GM12864 (cell line): Measurements from ENCODE around the gene HNRNPF.
A peak's percentile ranks its signal among the peaks of the same experiment; 100 is the strongest.
"Not testable (repeated sequence)": the region's sequence is repeated elsewhere in the genome, so short reads cannot be mapped to it uniquely, and the experiment has no call there.

Experiments
- DNase-seq: peaks from one replicate; pipeline ENCODE4 v3.0.0-alpha.2; 2011; ENCODE audit warnings: low read depth
- H3K4me3 ChIP-seq: 2 replicates; pipeline ENCODE4 v1.5.1; 2011; ENCODE audit warnings: mild to moderate bottlenecking, low read depth, low read length, control low read depth
- TF ChIP-seq, protein P1 (sequence below): IDR thresholded peaks from 2 replicates; pipeline ENCODE4 v1.5.1; 2011; ENCODE audit warnings: low read depth, mild to moderate bottlenecking, moderate library complexity, low read length, control low read depth, inconsistent platforms; ENCODE audit errors: missing control alignments

Gene HNRNPF

GRCh38 chr10:43395571-43396060, 13.4 kb downstream of the HNRNPF start:
- DNase-seq: no peak
- TF ChIP-seq, protein P1, sequence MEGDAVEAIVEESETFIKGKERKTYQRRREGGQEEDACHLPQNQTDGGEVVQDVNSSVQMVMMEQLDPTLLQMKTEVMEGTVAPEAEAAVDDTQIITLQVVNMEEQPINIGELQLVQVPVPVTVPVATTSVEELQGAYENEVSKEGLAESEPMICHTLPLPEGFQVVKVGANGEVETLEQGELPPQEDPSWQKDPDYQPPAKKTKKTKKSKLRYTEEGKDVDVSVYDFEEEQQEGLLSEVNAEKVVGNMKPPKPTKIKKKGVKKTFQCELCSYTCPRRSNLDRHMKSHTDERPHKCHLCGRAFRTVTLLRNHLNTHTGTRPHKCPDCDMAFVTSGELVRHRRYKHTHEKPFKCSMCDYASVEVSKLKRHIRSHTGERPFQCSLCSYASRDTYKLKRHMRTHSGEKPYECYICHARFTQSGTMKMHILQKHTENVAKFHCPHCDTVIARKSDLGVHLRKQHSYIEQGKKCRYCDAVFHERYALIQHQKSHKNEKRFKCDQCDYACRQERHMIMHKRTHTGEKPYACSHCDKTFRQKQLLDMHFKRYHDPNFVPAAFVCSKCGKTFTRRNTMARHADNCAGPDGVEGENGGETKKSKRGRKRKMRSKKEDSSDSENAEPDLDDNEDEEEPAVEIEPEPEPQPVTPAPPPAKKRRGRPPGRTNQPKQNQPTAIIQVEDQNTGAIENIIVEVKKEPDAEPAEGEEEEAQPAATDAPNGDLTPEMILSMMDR: no peak
- H3K4me3 ChIP-seq: peak overlapping the region; percentile 89

DNA sequence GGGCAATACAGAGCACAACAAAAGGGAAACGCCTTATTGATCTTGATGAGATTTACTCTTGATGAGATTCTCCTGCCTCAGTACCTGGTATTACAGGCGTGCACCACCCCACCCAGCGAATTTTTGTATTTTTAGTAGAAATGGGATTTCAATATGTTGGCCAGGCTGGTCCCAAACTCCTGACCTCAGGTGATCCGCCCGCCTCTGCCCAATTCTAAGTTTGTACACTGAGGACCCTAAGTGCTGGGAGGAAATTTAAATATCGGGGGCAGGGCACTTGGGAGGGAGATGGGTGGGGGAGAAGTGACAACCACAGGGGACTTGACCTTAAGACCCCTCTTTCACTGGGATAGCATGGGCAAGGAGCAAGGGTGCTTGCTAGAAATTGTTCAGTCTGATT, 14.1 kb downstream of the HNRNPF start:
- peak overlapping the region; percentile 89 for H3K4me3 ChIP-seq
- DNase-seq: no peak
- TF ChIP-seq, protein P1: no peak

- TF ChIP-seq, protein P1: no peak
- H3K4me3 ChIP-seq: no peak overlapping the region
- no peak for DNase-seq
Observed at GRCh38 chr10:43393606-43394360, 15.2 kb downstream of the HNRNPF start.

GRCh38 chr10:43393186-43393585, 15.8 kb downstream of the HNRNPF start:
- H3K4me3 ChIP-seq, DNase-seq: not testable (repeated sequence)

DNA sequence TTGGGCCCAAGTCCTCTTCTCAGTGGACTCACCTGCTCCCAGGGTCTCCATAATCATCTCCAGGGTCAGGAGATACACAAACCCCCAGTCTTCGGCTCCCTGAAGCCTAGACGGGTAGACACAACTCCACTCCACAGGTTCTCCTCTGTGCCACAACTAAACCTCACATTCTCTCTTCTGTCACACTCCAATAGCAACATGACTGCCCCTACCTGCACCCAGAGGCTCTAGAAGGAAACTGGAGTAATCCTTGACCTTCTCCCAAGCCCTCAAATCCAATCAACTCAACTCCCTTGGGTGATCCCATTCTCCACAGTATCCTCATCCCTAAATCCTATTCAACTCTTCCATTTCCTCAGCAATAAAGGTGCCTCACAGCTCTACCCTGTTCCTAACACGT, 16.2 kb downstream of the HNRNPF start:
- no peak for DNase-seq
- no peak overlapping the region for H3K4me3 ChIP-seq
- TF ChIP-seq, protein P1: no peak

DNA sequence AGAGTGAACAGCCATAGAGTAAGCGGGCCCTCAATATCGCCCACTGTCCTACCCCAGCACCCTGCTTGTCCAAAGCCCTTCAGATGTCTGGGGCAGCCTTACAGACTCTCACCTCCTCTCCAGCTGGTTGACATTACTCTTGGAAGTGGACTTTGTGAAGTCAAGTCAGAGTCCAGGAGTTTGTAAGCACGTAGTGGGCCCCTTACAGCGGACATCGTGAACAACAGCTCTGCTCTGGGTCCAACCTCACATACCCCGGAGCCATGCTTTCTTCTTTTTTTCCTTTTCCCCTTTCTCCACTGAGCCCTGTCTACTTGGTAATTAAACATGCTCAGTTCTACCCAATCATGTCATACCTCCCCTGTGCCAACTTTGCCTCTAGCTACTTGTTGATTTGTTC, 17.5 kb downstream of the HNRNPF start:
- no peak for DNase-seq
- no peak overlapping the region for H3K4me3 ChIP-seq
- TF ChIP-seq, protein P1: no peak

DNA sequence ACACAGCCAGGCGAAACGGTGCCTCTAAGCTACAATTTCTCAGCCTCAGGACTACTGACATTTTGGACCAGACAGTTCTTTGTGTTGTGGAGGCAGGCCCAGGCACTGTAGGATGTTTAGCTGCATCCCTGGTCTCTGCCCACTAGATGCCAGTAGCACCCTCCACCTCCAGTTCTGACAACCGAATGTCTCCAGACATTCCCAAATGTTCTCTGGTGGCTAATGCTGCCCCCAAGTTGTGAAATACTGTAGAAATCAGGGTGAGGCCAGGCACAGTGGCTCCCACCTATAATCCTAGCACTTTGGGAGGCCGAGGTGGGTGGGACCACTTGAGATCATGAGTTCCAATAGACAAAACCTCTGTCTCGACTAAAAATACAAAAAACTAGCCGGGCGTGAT, 18.2 kb downstream of the HNRNPF start:
- H3K4me3 ChIP-seq: no peak overlapping the region
- DNase-seq: no peak
- TF ChIP-seq, protein P1: peak; percentile 61
